Endodermal cell (in vitro differentiated cells): ENCODE measurements around the gene SYCP2. TPM values are rescaled to one million over a fixed set of nuclear protein-coding genes. Genes with fewer than 3 reads are reported as not detected.

ENCODE experiments used
- DNase-seq: peaks from one replicate; pipeline ENCODE4 v3.0.0-alpha.2; 2017
- H3K27ac ChIP-seq: 2 replicates; pipeline ENCODE4 v1.5.1; 2013; ENCODE audit warnings: mild to moderate bottlenecking, low read depth, low read length, moderate library complexity
- H3K27me3 ChIP-seq: 2 replicates; pipeline ENCODE4 v1.6.1; 2013; ENCODE audit warnings: mild to moderate bottlenecking, low read length, moderate library complexity; ENCODE audit not compliant: insufficient read depth, control insufficient read depth, poor library complexity, severe bottlenecking
- H3K36me3 ChIP-seq: 2 replicates; pipeline ENCODE4 v1.7.0; 2013; ENCODE audit warnings: mild to moderate bottlenecking, low read length, moderate library complexity; ENCODE audit not compliant: control insufficient read depth, insufficient read depth
- H3K4me1 ChIP-seq: one replicate; pipeline ENCODE4 v1.7.0; 2013; ENCODE audit warnings: low read length; ENCODE audit not compliant: control insufficient read depth, insufficient read depth
- H3K4me3 ChIP-seq: 2 replicates; pipeline ENCODE4 v1.5.1; 2013; ENCODE audit warnings: mild to moderate bottlenecking, low read length, moderate library complexity
- H3K9ac ChIP-seq: 2 replicates; pipeline ENCODE4 v1.6.1; 2013; ENCODE audit warnings: mild to moderate bottlenecking, low read length, moderate library complexity; ENCODE audit not compliant: poor library complexity, severe bottlenecking; ENCODE audit errors: extremely low read depth
- H3K9me3 ChIP-seq: 2 replicates; pipeline ENCODE4 v1.6.1; 2013; ENCODE audit warnings: mild to moderate bottlenecking, low read length, moderate library complexity; ENCODE audit not compliant: control insufficient read depth
- H3K27ac Mint-ChIP-seq: 2 replicates; pipeline ENCODE4 v1.8.0; 2020; ENCODE audit warnings: mixed read lengths
- H3K27me3 Mint-ChIP-seq: 2 replicates; pipeline ENCODE4 v1.8.0; 2021; ENCODE audit warnings: mild to moderate bottlenecking, mixed read lengths; ENCODE audit not compliant: insufficient read depth
- H3K36me3 Mint-ChIP-seq: 2 replicates; pipeline ENCODE4 v1.8.0; 2020; ENCODE audit warnings: low read depth, mixed read lengths
- H3K4me1 Mint-ChIP-seq: 2 replicates; pipeline ENCODE4 v1.8.0; 2020; ENCODE audit warnings: mixed read lengths
- H3K4me3 Mint-ChIP-seq: 2 replicates; pipeline ENCODE4 v1.8.0; 2020; ENCODE audit warnings: mild to moderate bottlenecking, moderate library complexity, mixed read lengths
- H3K9me3 Mint-ChIP-seq: 2 replicates; pipeline ENCODE4 v1.8.0; 2020; ENCODE audit warnings: mild to moderate bottlenecking, mixed read lengths
- CTCF ChIP-seq: fragments of 200-600 bp; sonication (generic); conservative IDR thresholded peaks from 2 replicates; pipeline ENCODE4 v1.5.0; 2021; ENCODE audit warnings: antibody characterized with exemption, mild to moderate bottlenecking
- WGBS, 2 experiments: methylation state at CpG; one replicate each; pipeline versions ENCODE4 v1.1.5 to v1.1.7; 2013; ENCODE audit warnings: missing lambda C conversion rate in 2 of 2, mixed read lengths in 1 of 2; ENCODE audit not compliant: insufficient coverage in 1 of 2, insufficient read length in 1 of 2; 5-methylcytosine and 5-hydroxymethylcytosine counted together
- total RNA-seq, 2 donors: library from RNA; stranded (reverse); fragmentation: NEBNext Ultra II Directional in 1 of 2; extraction: Animal tissue kit (Norgen Biotek cat#: 25700) in 1 of 2; gene quantifications; 2 replicates in 1 of 2; 3 replicates in 1 of 2; pipeline ENCODE4 v1.2.1, GENCODE V29; 2021

SYCP2 gene
- total RNA-seq, 2 donors from 2014 or later = 1.2 to 1.4 TPM

DNA sequence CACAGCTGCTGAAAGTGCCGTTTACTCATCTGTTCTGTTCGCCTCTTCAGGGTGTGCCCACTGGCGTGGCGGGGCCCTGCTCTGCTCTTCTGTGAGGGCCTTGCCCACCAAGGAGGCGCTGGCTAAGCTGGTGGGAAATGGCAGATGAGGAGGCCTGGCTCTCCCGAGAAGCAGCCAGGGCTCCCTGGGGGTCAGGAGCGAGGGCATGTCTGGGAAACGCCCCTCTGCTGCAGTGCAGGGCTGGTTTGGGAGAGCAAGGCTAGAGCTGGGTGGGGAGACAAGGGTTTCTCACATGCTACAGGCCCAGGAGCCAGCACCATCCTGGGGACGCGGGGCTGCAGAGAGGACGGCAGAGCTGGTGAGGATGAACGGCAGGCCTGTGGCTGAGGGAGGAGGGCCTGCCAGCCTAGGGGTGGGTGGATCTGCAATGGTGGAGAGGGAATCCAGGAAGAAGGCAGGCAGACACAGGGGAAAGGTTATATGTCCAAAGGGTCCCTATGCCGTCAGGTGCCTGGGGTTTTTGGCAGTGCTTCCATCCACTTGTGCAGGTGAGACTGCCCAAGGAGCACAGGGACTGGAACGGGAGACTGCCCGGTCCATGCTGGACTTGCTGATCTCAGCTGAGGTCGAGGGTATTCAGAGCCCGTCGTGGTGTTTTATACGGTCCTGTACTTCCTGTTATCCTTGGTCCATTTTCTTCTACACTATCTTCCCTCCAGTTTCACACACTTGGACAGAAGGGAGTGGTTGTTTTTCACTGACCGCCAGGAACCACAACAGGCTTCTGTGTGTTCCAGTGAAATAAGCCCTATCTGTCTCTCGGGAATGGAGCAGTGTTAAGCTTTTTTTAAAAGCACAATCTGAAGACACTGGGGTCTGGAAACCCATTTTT lies 119.2 kb downstream of the SYCP2 start:
- Histone ChIP-seq H3K4me3 (no peak overlapping the region), H3K27me3 (no peaks in the 10 kb centered on the region), H3K4me1 (no peaks in the 10 kb centered on the region), H3K27ac (no peak overlapping the region), H3K9ac (no peak overlapping the region), H3K36me3 (no peaks in the 10 kb centered on the region), H3K9me3 (peaks cover 7% of the 10 kb centered on the region)
- 81 to 85% methylated on average over 14 to 21 of the region's 21 CpGs for WGBS, 2 experiments
- no peaks in the 10 kb centered on the region for H3K36me3 Mint-ChIP-seq
- DNase-seq = peak; percentile 35
- no peak for TF ChIP-seq CTCF
- H3K4me1 Mint-ChIP-seq = peaks cover 4% of the 10 kb centered on the region
- peaks cover 6% of the 10 kb centered on the region for H3K27me3 Mint-ChIP-seq
- no peaks in the 10 kb centered on the region for H3K9me3 Mint-ChIP-seq
- H3K27ac Mint-ChIP-seq = no peak overlapping the region
- no peak overlapping the region for H3K4me3 Mint-ChIP-seq

Other genes with a start within 250 kb of the SYCP2 start
- 1 to 10 TPM; 3.9 to 6.1 TPM for gene PPP1R3D, start 6.7 kb upstream of the SYCP2 start, total RNA-seq
- gene FAM217B, start 6.8 kb upstream of the SYCP2 start, total RNA-seq = 10 to 100 TPM; 24.4 to 25.1 TPM
- 1 to 10 TPM in 1 of 2 donors, under 1 TPM in 1; 0.97 to 2.0 TPM for gene CDH26, start 24.8 kb upstream of the SYCP2 start, total RNA-seq